Left renal pelvis (tissue), 4 donors: Measurements from ENCODE around the gene CD9. TPM values are rescaled to one million over a fixed set of nuclear protein-coding genes. Genes with fewer than 3 reads are reported as not detected.
"Not testable (repeated sequence)": the region's sequence is repeated elsewhere in the genome, so short reads cannot be mapped to it uniquely, and the experiment has no call there.

Experiments
- DNase-seq, 4 donors: peaks; one replicate each; pipeline ENCODE4 v3.0.0-alpha.2; 2013; ENCODE audit warnings: low read depth in 4 of 4, low spot score in 3 of 4
- polyA plus RNA-seq, 4 donors: library from polyadenylated mRNA; unstranded; fragments of 120-200 nt; gene quantifications; one replicate each; pipeline ENCODE4 v1.2.1, GENCODE V29; 2013; ENCODE audit not compliant: insufficient read length in 4 of 4

Gene CD9
- polyA plus RNA-seq, 4 donors: 22.1 to 195 (median 183) TPM

- DNase-seq: no peak
Measured at GRCh38 chr12:6198051-6198450, 2.1 kb upstream of the CD9 start.

DNA sequence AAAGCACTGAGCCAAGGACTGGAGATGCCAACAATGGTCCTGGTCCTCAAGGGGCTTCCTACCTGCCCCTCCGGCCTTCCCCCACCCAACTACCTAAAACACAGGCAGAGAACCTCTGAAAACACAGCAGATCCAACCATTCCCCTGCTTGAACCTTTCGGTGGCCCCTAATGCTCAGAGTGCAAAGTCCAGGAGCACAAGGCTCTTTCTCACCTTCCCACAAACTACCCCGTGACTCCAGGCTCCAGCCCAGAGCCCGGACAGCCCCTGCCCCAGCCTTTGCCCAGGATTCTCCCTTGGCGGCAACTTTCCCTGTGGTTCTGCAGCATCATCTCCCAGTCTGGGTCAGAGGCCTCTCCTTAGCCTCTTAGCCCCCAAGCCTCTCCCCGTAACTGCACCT lies 1.6 kb upstream of the CD9 start:
- no peak for DNase-seq

DNA sequence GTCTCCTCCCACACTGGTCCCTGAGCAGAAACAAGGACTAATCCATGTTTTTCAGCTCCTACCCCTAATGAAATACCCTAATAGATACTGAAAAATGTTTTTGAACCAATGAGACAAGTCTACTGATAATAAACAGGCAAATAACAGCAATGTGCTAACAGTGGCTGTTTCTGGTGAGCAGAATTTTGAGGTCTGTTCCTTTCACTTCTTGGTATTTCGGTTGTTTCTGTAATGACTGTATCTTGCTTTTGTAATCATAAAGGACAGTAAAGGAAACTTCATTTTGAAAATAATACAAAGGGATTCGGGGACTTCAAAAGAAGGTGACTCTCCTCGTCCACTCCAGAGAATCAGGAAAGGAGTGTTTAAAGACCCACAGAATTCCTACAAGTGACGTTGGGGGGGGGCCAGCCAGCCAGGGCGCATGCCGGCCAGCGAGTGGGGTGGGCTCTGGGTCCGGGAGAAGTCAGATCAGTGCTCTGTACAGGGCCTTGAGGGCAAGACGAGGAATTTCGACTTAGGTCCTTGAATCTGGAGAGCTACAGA lies 1.1 kb upstream of the CD9 start:
- DNase-seq: no peak

DNA sequence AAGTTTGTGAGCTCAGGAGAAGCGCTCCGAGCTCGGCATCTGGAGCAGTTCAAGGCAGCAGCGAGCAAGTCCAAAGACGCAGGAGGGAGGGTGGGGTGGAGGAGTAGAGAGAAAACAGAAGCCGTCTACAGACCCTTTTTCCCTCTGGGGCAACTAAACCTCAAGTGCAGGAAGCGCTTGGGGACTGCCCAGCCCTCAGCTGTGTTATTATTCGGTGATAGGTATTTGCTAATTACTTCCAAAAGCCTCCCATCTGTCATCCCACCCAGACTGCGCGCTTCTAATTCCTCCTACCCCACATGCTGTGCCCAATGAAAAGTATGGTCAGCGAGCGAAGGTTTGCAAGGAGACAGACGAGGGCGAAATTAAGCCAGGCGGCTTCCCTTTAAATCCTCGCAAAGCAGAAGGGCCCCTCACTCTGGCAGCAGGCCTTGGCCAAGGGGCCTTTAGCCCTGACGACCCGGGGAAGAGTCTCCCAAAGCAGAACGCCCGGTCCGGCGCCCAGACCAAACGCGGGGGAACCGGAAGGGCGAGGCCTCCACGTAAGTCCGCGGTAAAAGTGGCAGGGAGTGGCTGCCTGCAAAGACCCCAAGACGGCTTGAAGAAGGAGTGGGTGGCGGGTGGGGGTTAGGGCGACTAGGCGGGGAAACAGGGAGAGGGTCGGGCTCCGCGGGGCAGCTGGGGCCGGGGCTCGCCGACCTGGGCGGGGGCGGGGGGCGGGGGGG lies 507 bp upstream of the CD9 start:
- DNase-seq: no peak

- DNase-seq: no peak
Measured at GRCh38 chr12:6201213-6201608, 1.0 kb downstream of the CD9 start.

GRCh38 chr12:6201826-6202225 lies 1.6 kb downstream of the CD9 start:
- no peak for DNase-seq

GRCh38 chr12:6202304-6202703 lies 2.1 kb downstream of the CD9 start:
- no peak for DNase-seq

DNA sequence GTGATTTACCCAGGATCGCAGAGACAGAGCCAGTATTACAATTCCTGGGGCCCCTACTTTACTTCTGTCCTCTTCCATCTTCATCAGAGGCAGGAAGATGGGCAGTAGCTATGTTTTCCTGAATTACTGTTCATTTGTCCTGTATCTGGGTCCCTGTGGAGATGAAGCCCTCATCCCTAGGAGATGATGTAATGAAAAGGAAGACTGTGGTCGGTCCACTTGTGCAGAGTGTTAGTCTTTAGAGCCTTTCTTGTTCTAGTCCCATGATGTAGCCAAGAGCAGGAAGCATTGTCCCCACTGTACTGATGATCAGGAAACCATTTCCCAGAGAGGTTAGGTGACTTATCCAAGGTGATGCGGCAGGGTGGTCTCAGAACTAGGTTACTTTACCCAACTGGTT lies 2.6 kb downstream of the CD9 start:
- DNase-seq: no peak

GRCh38 chr12:6203601-6204000 lies 3.4 kb downstream of the CD9 start:
- no peak for DNase-seq

DNA sequence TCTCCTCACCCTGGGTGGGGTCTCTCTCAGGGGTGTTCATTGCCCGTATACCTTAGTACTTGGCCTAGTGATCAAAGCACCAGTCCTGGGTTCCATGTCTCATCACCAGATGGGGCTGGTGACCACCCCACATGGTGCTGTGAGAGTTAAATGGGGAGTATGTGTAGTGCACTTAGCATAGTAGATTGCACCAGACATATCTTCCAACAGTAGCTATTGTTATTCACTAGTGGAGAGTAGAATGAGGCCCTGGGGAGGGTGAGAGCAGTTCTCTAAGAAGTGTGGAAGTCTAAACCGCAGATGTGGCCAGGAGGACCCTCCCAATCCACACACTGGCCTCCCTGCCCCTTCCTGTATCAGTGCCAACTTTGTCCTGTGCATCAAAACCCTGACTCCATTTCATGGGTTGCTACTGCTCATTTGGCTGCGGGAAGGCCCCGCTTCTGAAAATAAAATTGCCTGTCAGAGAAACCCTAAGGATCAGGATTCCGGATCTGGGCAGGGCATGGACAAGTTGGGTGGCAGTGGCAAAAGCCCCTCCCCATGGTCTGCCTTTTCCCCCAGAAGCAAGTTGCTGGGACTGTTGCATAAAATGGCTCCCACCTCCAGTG lies 4.4 kb downstream of the CD9 start:
- DNase-seq: no peak

DNA sequence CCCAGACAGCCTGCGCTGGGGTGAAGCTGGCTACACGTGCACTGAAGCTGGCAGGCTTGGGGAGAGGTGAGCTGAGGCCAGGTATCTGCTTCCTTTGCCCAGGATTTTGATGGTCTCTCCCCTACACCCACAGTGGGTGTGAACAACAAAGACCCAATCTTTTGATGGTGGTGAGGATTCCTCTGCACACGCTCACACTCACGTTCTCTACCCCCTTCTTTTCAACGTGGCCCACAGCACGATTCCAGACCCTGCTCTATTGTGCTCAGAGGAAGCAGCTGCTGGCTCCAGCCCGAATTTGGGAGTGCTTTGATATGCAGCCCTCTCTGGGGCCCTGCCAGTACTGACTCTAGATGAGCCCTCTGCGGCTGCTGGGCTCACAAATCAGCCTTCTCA lies 4.9 kb downstream of the CD9 start:
- no peak for DNase-seq

- no peak for DNase-seq
Measured at GRCh38 chr12:6205761-6206160, 5.6 kb downstream of the CD9 start.

DNA sequence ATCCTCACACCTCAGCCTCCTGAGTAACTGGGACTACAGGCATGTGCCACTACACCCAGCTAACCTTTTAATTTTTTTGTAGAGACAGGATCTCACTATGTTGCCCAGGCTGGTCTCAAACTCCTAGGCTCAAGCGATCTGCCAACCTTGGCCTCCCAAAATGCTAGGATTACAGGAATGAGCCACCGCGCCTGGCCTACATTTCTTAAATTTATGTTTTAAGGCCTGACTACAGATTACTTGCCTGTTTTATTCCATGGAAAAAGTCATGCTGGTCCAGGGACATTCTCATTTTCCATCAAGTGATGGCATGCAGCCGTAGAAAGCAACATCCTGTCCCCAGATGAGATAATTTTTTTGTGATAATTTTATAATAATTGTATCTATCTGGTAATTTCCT lies 6.1 kb downstream of the CD9 start:
- no peak for DNase-seq

DNA sequence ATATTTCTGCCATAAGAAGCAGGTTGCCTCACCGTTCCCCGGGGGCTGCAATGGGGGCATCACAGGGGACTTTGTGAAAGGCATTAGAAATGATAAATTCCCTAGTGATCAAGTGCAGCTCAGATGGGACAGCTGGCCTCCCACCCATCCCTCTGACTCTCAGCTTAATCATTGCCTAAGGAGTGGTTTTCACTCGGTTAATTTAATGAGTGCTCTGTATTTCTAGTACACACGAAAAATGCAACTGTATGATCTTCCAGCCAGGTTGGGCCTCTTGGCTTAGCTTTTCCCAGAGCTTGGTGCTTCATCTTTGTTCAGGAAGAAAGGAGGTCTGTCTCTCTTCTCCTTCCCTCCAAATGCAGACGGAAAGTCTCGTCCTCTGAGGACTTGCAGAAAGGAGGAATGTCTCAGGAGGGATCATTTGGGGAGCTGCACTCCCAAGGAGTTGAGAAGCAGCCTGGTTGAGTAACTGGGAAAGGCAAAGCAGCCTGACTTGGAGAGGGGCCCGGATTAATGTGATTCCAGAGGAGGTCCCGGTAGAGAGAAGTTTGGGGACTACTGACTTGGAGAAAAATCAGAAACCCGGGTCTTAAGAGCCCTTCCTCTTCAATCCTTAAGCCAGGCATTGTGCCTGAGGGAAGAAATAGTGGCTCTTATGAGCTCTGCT lies 7.2 kb downstream of the CD9 start:
- no peak for DNase-seq

- DNase-seq: no peak
Measured at GRCh38 chr12:6208130-6208529, 7.9 kb downstream of the CD9 start.

DNA sequence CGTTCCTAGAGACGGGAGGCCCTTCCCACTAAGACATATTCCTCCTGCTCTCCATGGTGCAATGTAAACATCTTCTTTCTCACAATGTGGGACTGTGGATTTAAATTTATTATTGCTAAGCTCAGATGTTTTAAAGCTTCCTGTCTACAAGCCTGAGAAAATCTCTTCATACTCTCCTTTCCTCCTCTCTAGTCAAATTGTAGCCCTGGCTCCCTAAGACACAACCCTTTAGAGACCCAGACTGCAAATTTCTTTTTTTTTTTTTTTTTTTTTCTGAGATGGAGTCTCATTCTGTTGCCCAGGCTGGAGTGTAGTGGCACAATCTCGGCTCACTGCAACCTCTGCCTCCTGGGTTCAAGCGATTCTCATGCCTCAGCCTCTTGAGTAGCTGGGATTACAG lies 9.2 kb downstream of the CD9 start:
- DNase-seq: not testable (repeated sequence)

DNA sequence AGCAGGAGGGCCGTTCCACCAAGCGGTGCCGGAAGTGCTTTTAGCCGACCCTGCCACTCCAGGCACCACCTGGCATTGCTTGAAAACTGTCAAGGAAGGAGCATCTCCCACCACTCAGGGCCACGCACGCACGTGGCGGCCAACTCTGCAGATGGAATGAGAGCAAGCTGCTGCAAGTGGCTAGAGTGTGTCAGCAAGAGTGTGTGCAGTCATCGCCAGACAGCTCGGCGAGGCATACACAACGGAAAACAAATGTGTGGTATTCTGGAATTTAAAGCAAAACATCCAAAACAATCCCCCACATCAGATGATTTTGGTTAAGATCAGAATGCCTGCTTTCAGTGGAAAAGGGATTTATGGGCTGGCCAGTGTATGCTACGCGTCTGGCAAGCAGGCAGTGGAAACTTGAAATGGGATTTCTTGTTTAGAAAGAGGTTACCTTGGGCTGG lies 11.2 kb downstream of the CD9 start:
- no peak for DNase-seq

DNA sequence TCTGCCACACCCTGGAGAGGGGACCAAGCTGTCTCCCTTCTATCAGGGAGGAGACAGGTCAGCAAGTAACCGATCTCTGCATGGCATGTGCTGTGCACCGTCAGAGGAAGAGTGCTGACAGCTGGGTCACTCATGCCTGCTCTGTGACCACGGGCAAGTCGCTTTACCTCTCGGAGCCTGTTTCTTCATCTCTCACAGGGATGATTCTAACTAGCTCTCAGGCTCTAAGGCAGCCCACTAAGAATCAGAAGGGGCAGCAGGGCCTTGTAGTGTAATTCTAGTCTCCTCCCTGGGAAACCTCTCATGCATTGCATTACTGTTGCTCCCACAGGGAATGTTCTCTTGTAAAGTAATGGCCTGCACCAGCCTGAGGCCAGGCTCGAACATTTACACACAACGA lies 11.9 kb downstream of the CD9 start:
- DNase-seq: no peak

GRCh38 chr12:6213969-6214368 lies 13.8 kb downstream of the CD9 start:
- no peak for DNase-seq

- no peak for DNase-seq
Measured at GRCh38 chr12:6214633-6215032, 14.4 kb downstream of the CD9 start.

DNA sequence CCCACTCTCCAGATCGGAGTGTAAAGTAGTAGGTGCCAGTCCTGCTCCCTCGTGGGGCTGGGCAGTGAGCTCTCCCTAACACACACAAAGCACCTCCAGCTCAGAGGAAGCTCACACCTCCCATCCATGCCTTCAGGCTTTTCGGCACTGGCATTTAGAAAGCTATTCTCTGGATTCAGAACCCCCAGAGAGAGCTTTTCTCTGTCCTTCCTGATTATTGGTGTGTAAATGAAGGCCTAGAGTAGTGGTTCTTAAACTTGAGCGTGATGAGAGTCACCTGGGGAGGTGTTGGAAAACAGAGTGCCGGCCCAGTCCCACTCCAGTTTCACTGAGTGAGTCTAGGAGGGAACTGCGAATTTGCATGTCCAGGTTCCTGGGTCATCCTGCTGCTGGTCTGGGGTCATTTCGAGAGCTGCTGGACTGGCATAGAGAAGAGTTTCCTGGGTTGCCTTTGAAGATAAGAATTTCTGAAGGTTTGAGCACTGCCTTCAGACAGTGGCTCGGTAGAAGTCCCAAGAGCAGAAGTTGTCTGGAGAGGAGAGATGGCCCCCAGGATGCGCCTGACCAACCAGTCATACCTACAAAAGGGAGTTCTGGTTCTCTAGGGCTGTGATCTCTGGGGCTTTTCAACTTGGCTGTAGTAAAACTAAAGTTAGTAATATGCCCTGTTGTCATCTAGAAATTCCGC lies 15.1 kb downstream of the CD9 start:
- no peak for DNase-seq
